GM21526 (cell line): ENCODE data around the gene SRA1.
"Not testable (repeated sequence)": the region's sequence is repeated elsewhere in the genome, so short reads cannot be mapped to it uniquely, and the experiment has no call there.

Experiments used
- ATAC-seq: cut with Tn5 transposase; IDR thresholded peaks from one replicate; pipeline ENCODE4 v1.9.1; 2021; ENCODE audit warnings: moderate library complexity; ENCODE audit not compliant: unreplicated experiment, low FRiP score

The SRA1 gene

GRCh38 chr5:140557136-140557805 is at the start of gene SRA1:
Gene SRA1, minus strand, starts transcription at chr5:140557473. Its CDS starts 21 bp downstream, at chr5:140557452.
- ATAC-seq, result peak; percentile 93

DNA sequence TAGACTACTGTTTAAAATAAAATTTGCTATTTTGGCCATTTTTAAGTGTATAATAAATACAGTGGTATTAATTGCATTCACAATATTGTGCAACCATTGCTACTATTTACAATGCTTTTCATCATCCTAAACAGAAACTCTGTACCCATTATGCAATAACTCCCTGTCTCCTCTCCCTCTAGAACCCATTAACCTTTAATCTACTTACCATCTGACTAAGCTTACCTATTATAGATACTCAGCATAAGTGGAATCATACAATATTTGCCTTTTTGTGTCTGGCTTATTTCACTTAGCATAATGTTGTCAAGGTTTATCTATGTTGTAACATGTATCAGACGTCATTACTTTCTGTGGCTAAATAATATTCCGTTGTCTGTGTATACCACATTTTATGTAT is 49.8 kb upstream of the SRA1 start:
- ATAC-seq, result no peak

GRCh38 chr5:140605879-140606278 is 48.6 kb upstream of the SRA1 start:
- no peak for ATAC-seq

DNA sequence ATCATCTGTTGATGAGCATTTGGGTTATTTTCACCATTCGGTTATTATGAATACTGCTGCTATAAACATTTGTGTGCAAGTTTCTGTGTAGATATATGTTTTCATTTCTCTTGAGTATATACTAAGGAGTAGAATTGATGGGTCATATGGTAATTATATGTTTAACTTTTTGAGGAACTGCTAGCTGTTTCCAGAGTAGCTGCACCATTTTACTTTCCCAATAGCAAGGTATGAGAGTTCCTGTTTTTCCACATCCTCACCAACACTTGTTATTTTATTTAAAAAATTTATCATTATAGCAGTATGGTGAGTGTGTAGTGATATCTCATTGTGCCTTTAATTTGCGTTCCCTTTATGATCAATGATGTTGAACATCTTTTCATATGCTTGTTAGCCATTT is 46.5 kb upstream of the SRA1 start:
- no peak for ATAC-seq

- ATAC-seq, result not testable (repeated sequence)
These were observed 46.1 kb upstream of the SRA1 start for GRCh38 chr5:140603446-140603698.

DNA sequence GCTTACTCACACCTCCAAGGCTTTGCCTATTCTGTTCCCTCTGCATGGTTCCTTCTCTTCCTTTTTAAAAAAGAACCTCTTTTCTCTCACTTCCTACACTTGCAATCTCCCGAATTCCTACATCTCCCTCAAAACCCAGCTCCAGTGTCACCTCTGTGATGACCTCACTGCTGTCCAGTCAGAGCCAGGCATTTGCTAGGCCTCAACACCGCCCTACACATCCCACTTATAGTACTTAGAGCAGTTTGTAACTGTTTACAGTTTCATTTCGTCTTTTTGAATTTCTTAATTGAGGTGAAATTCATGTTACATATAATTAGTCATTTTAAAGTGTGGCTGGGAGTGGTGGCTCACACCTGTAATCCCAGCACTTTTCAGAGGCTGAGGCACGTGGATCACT is 44.9 kb upstream of the SRA1 start:
- no peak for ATAC-seq

- ATAC-seq, result no peak
These were observed 42.8 kb upstream of the SRA1 start for GRCh38 chr5:140600096-140600495.

GRCh38 chr5:140598836-140599235 is 41.6 kb upstream of the SRA1 start:
- no peak for ATAC-seq

GRCh38 chr5:140596321-140596741 is 39.1 kb upstream of the SRA1 start:
- no peak for ATAC-seq

- no peak for ATAC-seq
These were observed 38.4 kb upstream of the SRA1 start for GRCh38 chr5:140595538-140596300.

DNA sequence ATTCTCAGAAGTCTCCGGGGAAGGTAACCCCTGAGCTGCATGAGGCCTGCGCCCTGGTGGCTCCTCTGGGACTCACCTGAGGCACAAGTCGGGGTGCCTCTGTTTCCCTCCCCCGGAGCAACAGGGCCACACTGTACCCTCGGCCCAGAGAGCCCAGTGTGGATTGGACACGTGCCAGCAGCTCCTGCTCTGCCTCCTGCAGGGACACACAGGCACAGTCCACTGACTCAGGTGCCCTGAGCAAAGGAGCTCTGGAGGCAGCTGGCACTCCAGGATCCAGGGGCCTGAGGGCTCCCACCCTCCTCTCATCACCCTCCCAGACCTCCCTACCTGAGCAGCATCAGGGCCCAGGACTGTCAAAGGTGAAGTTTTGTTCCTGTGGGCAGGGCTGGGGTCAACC is 36.9 kb upstream of the SRA1 start:
- no peak for ATAC-seq

DNA sequence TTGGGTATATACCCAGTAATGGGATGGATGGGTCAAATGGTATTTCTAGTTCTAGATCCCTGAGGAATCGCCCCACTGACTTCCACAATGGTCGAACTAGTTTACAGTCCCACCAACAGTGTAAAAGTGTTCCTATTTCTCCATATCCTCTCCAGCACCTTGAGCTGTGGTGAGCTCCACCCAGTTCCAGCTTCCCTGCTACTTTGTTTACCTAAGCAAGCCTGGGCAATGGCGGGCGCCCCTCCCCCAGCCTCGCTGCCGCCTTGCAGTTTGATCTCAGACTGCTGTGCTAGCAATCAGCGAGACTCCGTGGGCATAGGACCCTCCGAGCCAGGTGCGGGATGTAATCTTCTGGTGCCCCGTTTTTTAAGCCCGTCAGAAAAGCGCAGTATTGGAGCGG is 35.8 kb upstream of the SRA1 start:
- not testable (repeated sequence) for ATAC-seq

DNA sequence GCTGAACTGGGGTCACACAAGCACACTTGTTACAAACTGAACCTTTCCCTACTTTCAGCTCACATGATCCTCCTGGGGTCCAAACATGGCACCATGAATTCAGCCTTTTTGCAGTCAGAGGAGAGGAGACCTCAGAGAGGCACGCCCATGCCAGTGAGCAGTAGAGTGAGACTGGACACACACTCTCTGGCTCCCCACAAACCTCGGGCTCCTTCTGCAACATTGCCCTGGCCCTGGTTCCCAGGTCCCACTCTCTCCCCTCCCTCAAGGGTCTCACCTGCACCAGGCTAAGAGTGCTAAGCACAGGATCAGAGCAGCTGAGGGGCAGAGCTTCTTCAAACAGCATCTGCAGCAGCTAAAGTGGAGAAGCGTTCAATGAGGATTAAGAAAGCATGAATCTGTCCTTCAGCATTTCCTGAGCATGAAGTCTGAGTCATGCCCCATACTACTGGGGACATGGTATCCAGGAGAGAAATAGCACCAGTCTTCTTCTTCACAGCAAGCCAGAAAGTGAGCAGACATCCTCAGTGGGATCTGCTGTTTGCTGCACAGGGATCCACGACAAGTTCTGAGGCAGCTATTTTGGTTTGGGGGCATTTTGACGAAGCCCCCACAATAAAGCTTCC is 34.6 kb upstream of the SRA1 start:
- no peak for ATAC-seq

- no peak for ATAC-seq
These were observed 33.6 kb upstream of the SRA1 start for GRCh38 chr5:140590861-140591260.

DNA sequence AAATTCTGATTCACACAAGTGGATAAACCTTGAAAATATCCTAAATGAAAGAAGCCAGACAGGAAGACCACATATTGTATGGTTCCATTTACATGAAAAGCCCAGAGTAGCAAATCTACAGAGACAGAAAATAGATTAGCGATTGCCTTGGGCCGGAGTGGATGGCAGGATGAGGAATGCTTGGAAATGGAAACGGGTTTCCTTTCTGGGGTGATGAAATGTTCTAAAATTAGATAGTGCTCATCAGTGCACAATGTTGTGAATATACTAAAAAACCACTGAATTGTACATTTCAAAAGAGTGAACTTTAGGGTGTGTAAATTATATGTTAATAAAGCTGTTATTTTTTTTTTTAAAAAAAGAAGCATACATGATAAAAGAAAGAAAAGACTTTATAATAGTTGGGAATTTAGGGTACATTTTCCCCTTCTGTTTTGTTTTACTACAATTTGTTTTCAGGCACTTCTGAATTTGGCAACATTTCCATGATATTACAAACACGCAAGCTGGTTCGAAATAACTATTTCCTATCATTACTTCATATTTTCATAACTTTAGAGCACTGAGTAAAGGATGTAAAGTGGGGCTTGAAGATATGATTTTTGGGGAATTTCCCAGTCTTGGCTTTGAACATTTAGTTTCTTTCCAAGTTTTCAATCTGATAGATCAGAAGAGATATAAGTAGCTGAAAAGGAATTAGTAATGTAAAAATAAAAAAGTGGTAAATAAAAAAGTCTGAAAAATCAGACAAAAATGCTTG is 31.2 kb upstream of the SRA1 start:
- no peak for ATAC-seq

DNA sequence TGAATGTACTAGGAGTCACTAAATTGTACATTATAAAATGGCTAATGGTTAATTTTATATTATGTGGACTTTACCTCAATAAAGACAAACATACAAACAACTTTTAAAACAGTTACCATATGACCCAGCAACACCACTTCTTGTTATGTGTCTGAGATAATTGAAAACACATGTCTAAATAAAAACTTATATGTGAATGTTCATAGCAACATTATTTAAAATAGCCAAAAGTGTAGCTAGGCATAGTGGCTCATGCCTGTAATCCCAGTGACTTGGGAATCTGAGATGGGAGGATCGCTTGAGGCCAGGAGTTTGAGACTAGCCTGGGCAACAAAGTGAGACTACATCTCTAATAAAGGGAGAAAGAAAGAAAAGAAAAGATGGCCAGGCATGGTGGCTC is 30.2 kb upstream of the SRA1 start:
- ATAC-seq, result no peak

DNA sequence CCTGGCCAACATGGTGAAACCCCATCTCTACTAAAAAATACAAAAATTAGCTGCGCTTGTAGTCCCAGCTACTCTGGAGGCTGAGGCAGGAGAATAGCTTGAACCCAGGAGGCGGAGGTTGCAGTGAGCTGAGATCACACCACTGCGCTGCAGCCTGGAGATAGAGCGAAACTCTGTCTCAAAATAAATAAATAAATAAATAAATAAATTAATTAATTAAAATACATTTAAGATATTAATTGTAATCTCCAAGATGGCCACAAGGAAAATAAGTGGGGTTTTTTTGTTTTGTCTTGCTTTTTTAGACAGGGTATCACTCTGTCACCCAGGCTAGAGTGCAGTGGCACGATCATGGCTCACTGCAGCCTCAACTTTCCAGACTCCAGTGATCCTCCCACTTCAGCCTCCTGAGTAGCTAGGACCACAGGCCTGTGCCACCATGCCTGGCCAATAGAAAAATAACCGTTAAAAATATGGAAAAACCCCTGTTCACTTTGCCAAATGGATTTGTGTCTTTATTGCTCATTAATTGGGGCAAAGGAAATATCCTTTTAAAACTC is 22.0 kb upstream of the SRA1 start:
- ATAC-seq, result not testable (repeated sequence)

GRCh38 chr5:140576776-140577201 is 19.5 kb upstream of the SRA1 start:
- ATAC-seq, result no peak

GRCh38 chr5:140575309-140575708 is 18.0 kb upstream of the SRA1 start:
- no peak for ATAC-seq

DNA sequence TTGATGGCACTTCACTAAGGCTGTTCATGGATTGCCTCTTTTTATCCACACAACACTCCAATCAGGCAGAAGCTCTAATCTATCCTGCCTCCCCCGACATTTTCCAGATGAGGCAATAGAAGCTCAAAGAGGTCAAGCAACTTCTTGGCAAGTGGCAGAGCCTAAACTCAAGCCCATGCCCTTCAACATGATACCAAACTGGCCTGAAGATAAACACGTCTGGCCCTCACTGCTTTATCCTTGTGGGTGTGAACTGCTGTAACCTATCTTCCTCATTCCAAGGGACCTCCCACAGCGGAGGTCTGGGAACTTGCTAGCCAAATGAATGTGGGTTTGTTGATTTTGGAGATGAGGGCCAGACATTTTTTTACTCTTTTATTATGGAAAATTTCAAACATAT is 16.9 kb upstream of the SRA1 start:
- ATAC-seq, result no peak

- no peak for ATAC-seq
These were observed 16.4 kb upstream of the SRA1 start for GRCh38 chr5:140573683-140574082.
